Loucy (cell line): Measurements from ENCODE around the gene MAPK1IP1L.
"Not testable (repeated sequence)": the region's sequence is repeated elsewhere in the genome, so short reads cannot be mapped to it uniquely, and the experiment has no call there.

Experiments used
- H2AFZ ChIP-seq: fragments of 200-600 bp; sonication (generic); 2 replicates; pipeline ENCODE4 v1.6.0; 2016; ENCODE audit warnings: antibody characterized with exemption, mild to moderate bottlenecking, low read length, moderate library complexity
- H3F3A ChIP-seq: fragments of 200-600 bp; 2 replicates; pipeline ENCODE4 v1.6.0; 2016; ENCODE audit warnings: antibody characterized with exemption, low read depth, mild to moderate bottlenecking
- H3K27me3 ChIP-seq: fragments of 200-600 bp; sonication (generic); 2 replicates; pipeline ENCODE4 v1.6.1; 2014; ENCODE audit warnings: low read length, mild to moderate bottlenecking; ENCODE audit not compliant: insufficient read depth, poor library complexity, severe bottlenecking
- H3K36me3 ChIP-seq: fragments of 200-600 bp; sonication (generic); 2 replicates; pipeline ENCODE4 v1.6.1; 2016; ENCODE audit warnings: low read length; ENCODE audit not compliant: insufficient read depth
- H3K4me1 ChIP-seq: fragments of 200-600 bp; sonication (generic); 2 replicates; pipeline ENCODE4 v1.5.1; 2014; ENCODE audit warnings: low read length, mild to moderate bottlenecking; ENCODE audit not compliant: insufficient read depth, poor library complexity, severe bottlenecking
- H3K4me2 ChIP-seq: fragments of 200-600 bp; sonication (generic); 2 replicates; pipeline ENCODE4 v1.6.0; 2014; ENCODE audit warnings: antibody characterized with exemption, low read length, low read depth, mild to moderate bottlenecking; ENCODE audit not compliant: poor library complexity, severe bottlenecking
- H3K4me3 ChIP-seq: fragments of 200-600 bp; sonication (generic); 2 replicates; pipeline ENCODE4 v1.5.1; 2014; ENCODE audit warnings: low read length, mild to moderate bottlenecking, mixed read lengths; ENCODE audit not compliant: poor library complexity, severe bottlenecking
- H3K79me2 ChIP-seq: fragments of 200-600 bp; sonication (generic); 2 replicates; pipeline ENCODE4 v1.6.1; 2014; ENCODE audit warnings: low read length; ENCODE audit not compliant: insufficient read depth
- H3K9ac ChIP-seq: fragments of 200-600 bp; sonication (generic); 2 replicates; pipeline ENCODE4 v1.6.0; 2014; ENCODE audit warnings: mild to moderate bottlenecking, low read depth, low read length, moderate library complexity; ENCODE audit not compliant: poor library complexity, severe bottlenecking
- H3K9me2 ChIP-seq: fragments of 200-600 bp; sonication (generic); replicated peaks from 2 replicates; pipeline ENCODE4 v1.6.1; 2016; ENCODE audit warnings: low read depth, low read length, mixed read lengths
- H3K9me3 ChIP-seq: fragments of 200-600 bp; sonication (generic); 2 replicates; pipeline ENCODE4 v1.6.1; 2014; ENCODE audit warnings: mild to moderate bottlenecking, antibody characterized with exemption, low read length, low read depth; ENCODE audit not compliant: insufficient read depth
- H4K20me1 ChIP-seq: fragments of 200-600 bp; sonication (generic); 2 replicates; pipeline ENCODE4 v1.6.0; 2014; ENCODE audit warnings: antibody characterized with exemption, low read length, mild to moderate bottlenecking; ENCODE audit not compliant: insufficient read depth, poor library complexity, severe bottlenecking
- EZH2phosphoT487 ChIP-seq: fragments of 200-600 bp; IDR thresholded peaks from 2 replicates; pipeline ENCODE4 v1.6.1; 2018; ENCODE audit warnings: antibody characterized with exemption, mild to moderate bottlenecking, moderate library complexity, borderline replicate concordance
- TF ChIP-seq, protein P1 (sequence below): fragments of 200-600 bp; sonication (generic); conservative IDR thresholded peaks from 2 replicates; pipeline ENCODE4 v1.5.1; 2014; ENCODE audit warnings: mild to moderate bottlenecking, antibody characterized with exemption, low read length

MAPK1IP1L gene

GRCh38 chr14:55059333-55059732, 7.9 kb downstream of the MAPK1IP1L start:
- no peak overlapping the region for H2AFZ ChIP-seq
- H3K9me2 ChIP-seq: no peaks in the 10 kb centered on the region
- no peaks in the 10 kb centered on the region for H3K9me3 ChIP-seq
- H3K9ac ChIP-seq: no peak overlapping the region
- H4K20me1 ChIP-seq: peaks cover 56% of the 10 kb centered on the region
- H3K27me3 ChIP-seq: no peaks in the 10 kb centered on the region
- no peaks in the 10 kb centered on the region for H3F3A ChIP-seq
- peaks cover 82% of the 10 kb centered on the region for H3K79me2 ChIP-seq
- H3K36me3 ChIP-seq: peaks cover 29% of the 10 kb centered on the region; the same call in 1 of the 2 replicates
- H3K4me2 ChIP-seq: no peak overlapping the region
- TF ChIP-seq, protein P1, sequence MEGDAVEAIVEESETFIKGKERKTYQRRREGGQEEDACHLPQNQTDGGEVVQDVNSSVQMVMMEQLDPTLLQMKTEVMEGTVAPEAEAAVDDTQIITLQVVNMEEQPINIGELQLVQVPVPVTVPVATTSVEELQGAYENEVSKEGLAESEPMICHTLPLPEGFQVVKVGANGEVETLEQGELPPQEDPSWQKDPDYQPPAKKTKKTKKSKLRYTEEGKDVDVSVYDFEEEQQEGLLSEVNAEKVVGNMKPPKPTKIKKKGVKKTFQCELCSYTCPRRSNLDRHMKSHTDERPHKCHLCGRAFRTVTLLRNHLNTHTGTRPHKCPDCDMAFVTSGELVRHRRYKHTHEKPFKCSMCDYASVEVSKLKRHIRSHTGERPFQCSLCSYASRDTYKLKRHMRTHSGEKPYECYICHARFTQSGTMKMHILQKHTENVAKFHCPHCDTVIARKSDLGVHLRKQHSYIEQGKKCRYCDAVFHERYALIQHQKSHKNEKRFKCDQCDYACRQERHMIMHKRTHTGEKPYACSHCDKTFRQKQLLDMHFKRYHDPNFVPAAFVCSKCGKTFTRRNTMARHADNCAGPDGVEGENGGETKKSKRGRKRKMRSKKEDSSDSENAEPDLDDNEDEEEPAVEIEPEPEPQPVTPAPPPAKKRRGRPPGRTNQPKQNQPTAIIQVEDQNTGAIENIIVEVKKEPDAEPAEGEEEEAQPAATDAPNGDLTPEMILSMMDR: no peak
- TF ChIP-seq EZH2phosphoT487: no peak
- no peak overlapping the region for H3K4me3 ChIP-seq
- H3K4me1 ChIP-seq: peaks cover 10% of the 10 kb centered on the region

DNA sequence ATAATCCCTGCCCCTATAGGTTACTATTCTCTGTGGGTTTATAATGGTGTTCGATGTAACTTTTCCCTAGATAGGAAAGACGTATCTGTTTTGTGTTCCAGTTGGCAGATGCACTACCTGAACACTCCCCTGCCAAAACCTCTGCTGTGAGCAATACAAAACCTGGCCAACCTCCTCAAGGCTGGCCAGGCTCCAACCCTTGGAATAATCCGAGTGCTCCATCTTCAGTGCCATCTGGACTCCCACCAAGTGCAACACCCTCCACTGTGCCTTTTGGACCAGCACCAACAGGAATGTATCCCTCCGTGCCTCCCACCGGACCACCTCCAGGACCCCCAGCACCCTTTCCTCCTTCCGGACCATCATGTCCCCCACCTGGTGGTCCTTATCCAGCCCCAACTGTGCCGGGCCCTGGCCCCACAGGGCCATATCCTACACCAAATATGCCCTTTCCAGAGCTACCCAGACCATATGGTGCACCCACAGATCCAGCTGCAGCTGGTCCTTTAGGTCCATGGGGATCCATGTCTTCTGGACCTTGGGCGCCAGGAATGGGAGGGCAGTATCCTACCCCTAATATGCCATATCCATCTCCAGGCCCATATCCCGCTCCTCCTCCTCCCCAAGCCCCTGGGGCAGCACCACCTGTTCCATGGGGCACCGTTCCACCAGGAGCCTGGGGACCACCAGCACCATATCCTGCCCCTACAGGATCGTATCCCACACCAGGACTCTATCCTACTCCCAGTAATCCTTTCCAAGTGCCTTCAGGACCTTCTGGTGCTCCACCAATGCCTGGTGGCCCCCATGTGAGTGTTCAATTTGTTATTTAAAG, 11.3 kb downstream of the MAPK1IP1L start:
- Histone ChIP-seq H3K4me1 (no peaks in the 10 kb centered on the region), H3K27me3 (no peaks in the 10 kb centered on the region), H3K4me2 (no peak overlapping the region), H3K79me2 (peaks cover 48% of the 10 kb centered on the region), H3K9ac (no peak overlapping the region), H3F3A (no peaks in the 10 kb centered on the region), H2AFZ (no peak overlapping the region), H4K20me1 (peaks cover 27% of the 10 kb centered on the region), H3K9me3 (no peaks in the 10 kb centered on the region), H3K36me3 (peaks cover 44% of the 10 kb centered on the region; the same call in 1 of the 2 replicates), H3K9me2 (no peaks in the 10 kb centered on the region), H3K4me3 (no peak overlapping the region)
- TF ChIP-seq, protein P1: no peak
- no peak for TF ChIP-seq EZH2phosphoT487

DNA sequence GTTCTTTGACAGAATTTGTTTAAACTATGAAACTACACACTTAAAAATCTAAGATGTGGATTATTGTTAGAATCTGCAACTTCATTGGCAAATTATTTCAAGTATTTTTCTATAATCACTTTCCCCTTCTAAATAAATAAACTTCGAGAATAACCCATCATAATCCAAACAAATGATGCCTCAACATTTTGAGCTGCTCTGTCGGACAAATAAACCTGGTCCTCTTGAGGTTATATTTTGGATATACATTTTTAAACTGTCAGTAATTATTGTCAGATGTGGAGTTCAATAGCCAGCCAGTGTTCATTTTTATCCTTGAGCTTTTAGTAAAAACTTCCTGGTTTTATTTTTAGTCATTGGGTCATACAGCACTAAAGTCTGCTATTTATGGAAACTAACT, 13.4 kb downstream of the MAPK1IP1L start:
- H3F3A ChIP-seq, H3K9me3 ChIP-seq, H3K4me1 ChIP-seq, H2AFZ ChIP-seq, H3K4me2 ChIP-seq, H3K4me3 ChIP-seq, H3K27me3 ChIP-seq, H3K9ac ChIP-seq, H3K9me2 ChIP-seq: not testable (repeated sequence)
- H4K20me1 ChIP-seq: peaks cover 18% of the 10 kb centered on the region
- H3K36me3 ChIP-seq: peaks cover 44% of the 10 kb centered on the region; the same call in 1 of the 2 replicates
- H3K79me2 ChIP-seq: peaks cover 28% of the 10 kb centered on the region

DNA sequence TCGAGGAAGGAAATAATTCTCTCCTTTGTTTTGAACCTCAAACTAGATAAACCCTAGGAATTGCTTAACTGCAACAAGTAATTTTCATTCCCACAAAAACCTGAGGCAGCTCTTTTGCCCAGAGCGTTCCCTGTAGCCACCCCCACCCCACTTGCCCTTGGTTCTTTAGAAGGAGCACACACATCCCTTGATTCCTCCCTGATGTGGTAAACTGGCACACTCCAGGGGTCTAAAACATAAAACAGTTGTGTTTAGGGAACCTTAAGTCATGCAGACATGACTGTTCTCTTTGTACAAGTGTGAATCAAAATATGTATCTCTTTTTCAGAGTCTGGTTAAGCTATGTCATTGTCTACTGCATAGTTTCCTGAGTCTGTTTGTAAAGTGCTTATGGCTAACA, 14.0 kb downstream of the MAPK1IP1L start:
- no peaks in the 10 kb centered on the region for H3K9me2 ChIP-seq
- H3K9ac ChIP-seq: no peak overlapping the region
- H3K36me3 ChIP-seq: peaks cover 44% of the 10 kb centered on the region; the same call in 1 of the 2 replicates
- H3F3A ChIP-seq: no peaks in the 10 kb centered on the region
- H3K9me3 ChIP-seq: no peaks in the 10 kb centered on the region
- no peak overlapping the region for H3K4me2 ChIP-seq
- H3K4me3 ChIP-seq: no peak overlapping the region
- H3K4me1 ChIP-seq: no peaks in the 10 kb centered on the region
- H4K20me1 ChIP-seq: peaks cover 17% of the 10 kb centered on the region
- H2AFZ ChIP-seq: no peak overlapping the region
- TF ChIP-seq, protein P1: no peak
- no peak for TF ChIP-seq EZH2phosphoT487
- no peaks in the 10 kb centered on the region for H3K27me3 ChIP-seq
- peaks cover 22% of the 10 kb centered on the region for H3K79me2 ChIP-seq
